Measurements from ENCODE around the gene PRKD3. TPM values are rescaled to one million over a fixed set of nuclear protein-coding genes. Genes with fewer than 3 reads are reported as not detected.

The PRKD3 gene
- total and polyA plus RNA-seq, 11 donors, result 3.4 to 24.5 (median 11.1) TPM

DNA sequence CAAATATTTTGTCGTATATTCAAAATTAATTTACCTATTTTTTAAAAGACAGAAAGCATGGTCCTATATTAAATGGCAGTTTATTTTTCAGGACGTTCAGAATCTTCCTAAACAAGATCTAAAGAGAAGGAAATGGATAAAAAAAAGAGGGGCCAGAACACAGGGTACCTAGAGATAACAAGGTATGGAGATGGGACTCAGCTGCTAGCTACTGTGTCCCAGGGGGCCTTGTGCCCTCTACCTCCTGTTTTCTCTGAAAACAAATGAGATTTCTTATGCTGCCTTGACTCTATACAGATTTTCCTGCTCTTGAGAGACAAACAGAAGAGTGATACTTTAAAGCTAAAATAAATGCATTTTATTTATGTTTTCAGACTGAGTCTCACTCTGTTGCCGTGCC lies 9.3 kb downstream of the PRKD3 start:
- H3K9me3 ChIP-seq, result no peaks in the 10 kb centered on the region
- ATAC-seq, result no peak
- H3K36me3 ChIP-seq, result peaks cover 0 to 10% (median 0%) of the 10 kb centered on the region in 9 donors
- TF ChIP-seq CTCF (IDR thresholded peaks at IDR 0.05) (no peak), POLR2A (IDR thresholded peaks at IDR 0.05) (no peak)
- WGBS, 4 donors, result 80 to 87% (median 83%) methylated on average over 3 of the region's 3 CpGs
- H3K27me3 ChIP-seq, result no peaks in the 10 kb centered on the region
- no peak overlapping the region for H3K4me3 ChIP-seq
- intact Hi-C loops (cut with DNase I), result no loop called here
- peaks cover 0 to 69% (median 27%) of the 10 kb centered on the region in 12 donors for H3K4me1 ChIP-seq
- no peak overlapping the region for H3K27ac ChIP-seq
- no peak for DNase-seq

- peak overlapping the region in 2 of 12 donors; percentile 25 to 37 for H3K27ac ChIP-seq
- peaks cover 0 to 57% (median 23%) of the 10 kb centered on the region in 12 donors for H3K4me1 ChIP-seq
These were observed 17.1 kb downstream of the PRKD3 start for GRCh38 chr2:37307500-37307899.

GRCh38 chr2:37306024-37306423 lies 18.6 kb downstream of the PRKD3 start:
- ATAC-seq (peak in 2 of 4 donors; percentile 43 to 79), DNase-seq (peak in 1 of 5 donors; percentile 9)
- intact Hi-C loops (cut with DNase I), result no loop called here
- Histone ChIP-seq H3K9me3 (no peaks in the 10 kb centered on the region), H3K27ac (no peak overlapping the region), H3K4me1 (peaks cover 0 to 44% (median 18%) of the 10 kb centered on the region in 12 donors), H3K4me3 (no peak overlapping the region), H3K36me3 (no peaks in the 10 kb centered on the region), H3K27me3 (no peaks in the 10 kb centered on the region)
- no peak for TF ChIP-seq CTCF (IDR thresholded peaks at IDR 0.05)
- 57 to 64% (median 62%) methylated on average over 3 of the region's 3 CpGs for WGBS, 4 donors

More at GRCh38 chr2:37307500-37307899, 17.1 kb downstream of the PRKD3 start:
- ATAC-seq, result peak in 2 of 4 donors; percentile 32 to 50
- no peak for DNase-seq
- no peaks in the 10 kb centered on the region for H3K36me3 ChIP-seq
- WGBS, 4 donors, result 53 to 75% (median 58%) methylated on average over 2 of the region's 2 CpGs
- intact Hi-C loops (cut with DNase I), result no loop called here
- no peak overlapping the region for H3K4me3 ChIP-seq
- TF ChIP-seq POLR2A (IDR thresholded peaks at IDR 0.05), result no peak
- TF ChIP-seq CTCF (IDR thresholded peaks at IDR 0.05), result no peak
- H3K27me3 ChIP-seq, result no peaks in the 10 kb centered on the region
- no peaks in the 10 kb centered on the region for H3K9me3 ChIP-seq

GRCh38 chr2:37302701-37303252 lies 21.9 kb downstream of the PRKD3 start:
- Histone ChIP-seq H3K9me3 (no peaks in the 10 kb centered on the region), H3K27ac (no peak overlapping the region), H3K36me3 (no peaks in the 10 kb centered on the region), H3K4me3 (no peak overlapping the region), H3K4me1 (peaks cover 0 to 28% (median 17%) of the 10 kb centered on the region in 12 donors), H3K27me3 (no peaks in the 10 kb centered on the region)
- WGBS, 4 donors, result 96 to 99% (median 98%) methylated on average over 9 of the region's 9 CpGs
- intact Hi-C loops (cut with DNase I), result no loop called here
- DNase-seq (no peak), ATAC-seq (no peak)
- no peak for TF ChIP-seq POLR2A (IDR thresholded peaks at IDR 0.05)
- TF ChIP-seq CTCF (IDR thresholded peaks at IDR 0.05), result no peak
